Fibroblast of lung (primary cell): ENCODE results near the gene CBX6.

Experiments used
- CTCF ChIP-seq, 2 donors: IDR thresholded peaks in 1 of 2; conservative IDR thresholded peaks in 1 of 2; 1 replicate in 1 of 2; 2 replicates in 1 of 2; pipeline ENCODE4 v1.5.1; 2011 to 2012; ENCODE audit warnings: low read length in 2 of 2, control low read depth in 1 of 2, inconsistent platforms in 1 of 2, low read depth in 1 of 2, mild to moderate bottlenecking in 1 of 2
- EZH2 ChIP-seq: IDR thresholded peaks from 2 replicates; pipeline ENCODE4 v1.5.1; 2012; ENCODE audit warnings: low read length, control low read depth, mild to moderate bottlenecking; ENCODE audit errors: missing control alignments

GRCh38 chr22:38853196-38853651, 18.8 kb downstream of the CBX6 start:
- no peak for TF ChIP-seq CTCF (conservative IDR thresholded peaks at IDR 0.05 in 1 of 2, IDR thresholded peaks at IDR 0.05 in 1 of 2; ENCODE audit: low read depth in 1 of 2, low read length in 2 of 2)
- no peak for TF ChIP-seq EZH2
